22Rv1 (cell line): ENCODE data around the gene RNASE4.

Source experiments
- CTCF ChIP-seq: fragments of 450-650 bp; IDR thresholded peaks from 2 replicates; pipeline ENCODE4 v1.5.1; 2017; ENCODE audit warnings: mild to moderate bottlenecking
- ZFX ChIP-seq: fragments of 450-650 bp; IDR thresholded peaks from 2 replicates; pipeline ENCODE4 v1.6.1; 2017; ENCODE audit warnings: antibody characterized with exemption, borderline replicate concordance

- TF ChIP-seq CTCF, result no peak
- no peak for TF ChIP-seq ZFX
These were observed 65.8 kb downstream of the RNASE4 start for GRCh38 chr14:20750194-20750593.
